Measurements from ENCODE around the gene TWF2.

The TWF2 gene

GRCh38 chr3:52183786-52184445 is 55.0 kb downstream of the TWF2 start:
- DNase-seq (ENCODE audit: low read depth in 2 of 3, low spot score in 1 of 3), result no peak

- DNase-seq (ENCODE audit: low read depth in 2 of 3, low spot score in 1 of 3), result no peak
Measured at GRCh38 chr3:52182691-52183090, 56.3 kb downstream of the TWF2 start.

GRCh38 chr3:52182196-52182595 is 56.8 kb downstream of the TWF2 start:
- DNase-seq (ENCODE audit: low read depth in 2 of 3, low spot score in 1 of 3), result no peak

GRCh38 chr3:52181543-52181942 is 57.4 kb downstream of the TWF2 start:
- no peak for DNase-seq (ENCODE audit: low read depth in 2 of 3, low spot score in 1 of 3)
